ENCODE measurements around the gene LTBP4.
A peak's percentile ranks its signal among the peaks of the same experiment; 100 is the strongest.
"Not testable (repeated sequence)": the region's sequence is repeated elsewhere in the genome, so short reads cannot be mapped to it uniquely, and the experiment has no call there.

Gene LTBP4

GRCh38 chr19:40576151-40576584, 25.0 kb upstream of the LTBP4 start:
- DNase-seq, result no peak

- DNase-seq, result peak; percentile 65
These were observed 24.4 kb upstream of the LTBP4 start, which contains the start of gene SHKBP1 for GRCh38 chr19:40576585-40577451. Gene SHKBP1, plus strand, starts transcription at chr19:40576873. Its CDS starts 27 bp downstream, at chr19:40576900.

GRCh38 chr19:40578442-40578908, 22.7 kb upstream of the LTBP4 start:
- no peak for DNase-seq

- no peak for DNase-seq
These were observed 20.6 kb upstream of the LTBP4 start for GRCh38 chr19:40580619-40581018.

- DNase-seq, result no peak
These were observed 19.6 kb upstream of the LTBP4 start for GRCh38 chr19:40581531-40581930.

- no peak for DNase-seq
These were observed 18.7 kb upstream of the LTBP4 start for GRCh38 chr19:40582467-40582866.

- DNase-seq, result no peak
These were observed 17.9 kb upstream of the LTBP4 start for GRCh38 chr19:40583283-40583682.

- no peak for DNase-seq
These were observed 17.2 kb upstream of the LTBP4 start for GRCh38 chr19:40584007-40584406.

GRCh38 chr19:40585241-40585981, 15.8 kb upstream of the LTBP4 start:
- DNase-seq, result peak; percentile 42

GRCh38 chr19:40585982-40586422, 15.2 kb upstream of the LTBP4 start:
- no peak for DNase-seq

GRCh38 chr19:40586611-40587010, 14.6 kb upstream of the LTBP4 start:
- DNase-seq, result no peak

- DNase-seq, result no peak
These were observed 12.9 kb upstream of the LTBP4 start for GRCh38 chr19:40588110-40588854.

- DNase-seq, result no peak
These were observed 12.1 kb upstream of the LTBP4 start for GRCh38 chr19:40588926-40589569.

- no peak for DNase-seq
These were observed 11.4 kb upstream of the LTBP4 start for GRCh38 chr19:40589591-40590429.

GRCh38 chr19:40590464-40591265, 10.5 kb upstream of the LTBP4 start:
- no peak for DNase-seq

- DNase-seq, result not testable (repeated sequence)
These were observed 9.4 kb upstream of the LTBP4 start for GRCh38 chr19:40591724-40592123.

- DNase-seq, result no peak
These were observed 9.0 kb upstream of the LTBP4 start for GRCh38 chr19:40592170-40592569.

- DNase-seq, result no peak
These were observed 6.9 kb upstream of the LTBP4 start for GRCh38 chr19:40594255-40594654.

- no peak for DNase-seq
These were observed 6.5 kb upstream of the LTBP4 start for GRCh38 chr19:40594657-40595091.

- no peak for DNase-seq
These were observed 4.4 kb upstream of the LTBP4 start for GRCh38 chr19:40596608-40597328.

All from SIG-M5 (cell line).